ENCODE measurements around the gene CCDC192. TPM values are rescaled to one million over a fixed set of nuclear protein-coding genes. Genes with fewer than 3 reads are reported as not detected.

CCDC192 gene
- polyA plus RNA-seq, 3 donors: not detected

DNA sequence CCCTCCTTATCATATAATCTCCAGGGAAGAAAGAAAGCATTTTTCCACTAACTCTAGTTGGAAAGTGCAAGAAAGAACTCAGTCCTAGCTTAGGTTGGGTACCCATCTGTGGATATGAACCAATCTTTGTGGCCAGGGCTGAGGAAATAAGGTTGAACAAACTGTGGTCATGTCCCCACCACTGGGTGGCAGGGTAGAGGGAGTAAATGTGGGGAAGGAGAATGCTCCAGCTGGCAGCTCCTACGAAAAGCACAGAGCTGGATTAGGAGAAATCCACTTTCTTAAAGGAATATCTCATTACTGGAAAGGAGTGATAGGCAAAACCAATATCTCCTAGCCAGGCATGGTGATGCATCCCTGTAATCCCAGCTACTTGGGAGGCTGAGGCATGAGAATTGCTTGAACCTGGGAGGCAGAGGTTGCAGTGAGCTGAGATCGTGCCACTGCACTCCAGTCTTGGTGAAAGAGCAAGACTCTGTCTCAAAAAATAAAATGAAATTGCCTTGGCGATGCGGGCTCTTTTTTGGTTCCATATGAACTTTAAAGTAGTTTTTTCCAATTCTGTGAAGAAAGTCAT lies 175.1 kb downstream of the CCDC192 start:
- intact Hi-C loops (cut with micrococcal nuclease): no loop called here
- no peaks in the 10 kb centered on the region for H3K79me2 ChIP-seq (ENCODE audit: insufficient read depth, low read length)
- H2AFZ ChIP-seq (ENCODE audit: insufficient read depth, low read depth, low read length, poor library complexity, severe bottlenecking): no peak overlapping the region
- H3K9ac ChIP-seq (ENCODE audit: insufficient read depth, low read length, poor library complexity, severe bottlenecking): no peak overlapping the region
- no peak overlapping the region for H3K4me2 ChIP-seq (replicated peaks; ENCODE audit: extremely low read depth, low read length, poor library complexity, severe bottlenecking)
- 83% methylated on average over 1 of the region's 4 CpGs for WGBS (ENCODE audit: insufficient coverage)
- TF ChIP-seq, protein P1, sequence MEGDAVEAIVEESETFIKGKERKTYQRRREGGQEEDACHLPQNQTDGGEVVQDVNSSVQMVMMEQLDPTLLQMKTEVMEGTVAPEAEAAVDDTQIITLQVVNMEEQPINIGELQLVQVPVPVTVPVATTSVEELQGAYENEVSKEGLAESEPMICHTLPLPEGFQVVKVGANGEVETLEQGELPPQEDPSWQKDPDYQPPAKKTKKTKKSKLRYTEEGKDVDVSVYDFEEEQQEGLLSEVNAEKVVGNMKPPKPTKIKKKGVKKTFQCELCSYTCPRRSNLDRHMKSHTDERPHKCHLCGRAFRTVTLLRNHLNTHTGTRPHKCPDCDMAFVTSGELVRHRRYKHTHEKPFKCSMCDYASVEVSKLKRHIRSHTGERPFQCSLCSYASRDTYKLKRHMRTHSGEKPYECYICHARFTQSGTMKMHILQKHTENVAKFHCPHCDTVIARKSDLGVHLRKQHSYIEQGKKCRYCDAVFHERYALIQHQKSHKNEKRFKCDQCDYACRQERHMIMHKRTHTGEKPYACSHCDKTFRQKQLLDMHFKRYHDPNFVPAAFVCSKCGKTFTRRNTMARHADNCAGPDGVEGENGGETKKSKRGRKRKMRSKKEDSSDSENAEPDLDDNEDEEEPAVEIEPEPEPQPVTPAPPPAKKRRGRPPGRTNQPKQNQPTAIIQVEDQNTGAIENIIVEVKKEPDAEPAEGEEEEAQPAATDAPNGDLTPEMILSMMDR (IDR thresholded peaks at IDR 0.05): peak; percentile 18
- no peak overlapping the region for H3K4me3 ChIP-seq (replicated peaks in 1 of 3; ENCODE audit: low read depth in 2 of 3, low read length in 3 of 3)
- H3K9me3 Mint-ChIP-seq: no peaks in the 10 kb centered on the region
- no peaks in the 10 kb centered on the region for H3K36me3 ChIP-seq (replicated peaks in 1 of 2; ENCODE audit: control insufficient read depth in 1 of 2, insufficient read depth in 2 of 2, low read length in 2 of 2)
- H3K27me3 Mint-ChIP-seq (ENCODE audit: low read depth in 3 of 3): peaks cover 0 to 1% (median 0%) of the 10 kb centered on the region in 3 donors
- H3K4me1 ChIP-seq (ENCODE audit: control insufficient read depth in 1 of 2, insufficient read depth in 2 of 2, low read length in 2 of 2): no peaks in the 10 kb centered on the region
- H3K9me3 ChIP-seq (replicated peaks in 1 of 2; ENCODE audit: control insufficient read depth in 1 of 2, insufficient read depth in 1 of 2, low read length in 2 of 2): no peaks in the 10 kb centered on the region
- no peaks in the 10 kb centered on the region for H3K4me1 Mint-ChIP-seq
- no peak for DNase-seq
- H3K36me3 Mint-ChIP-seq: no peaks in the 10 kb centered on the region
- H3K4me3 Mint-ChIP-seq: no peak overlapping the region
- H3K27me3 ChIP-seq (ENCODE audit: control insufficient read depth in 2 of 2, insufficient read depth in 2 of 2, low read length in 2 of 2): no peaks in the 10 kb centered on the region
- no peak overlapping the region for H3K27ac Mint-ChIP-seq
- H3K27ac ChIP-seq (ENCODE audit: low read depth in 1 of 2, low read length in 2 of 2): no peak overlapping the region
- no peaks in the 10 kb centered on the region for H4K20me1 ChIP-seq (ENCODE audit: insufficient read depth, low read length)

DNA sequence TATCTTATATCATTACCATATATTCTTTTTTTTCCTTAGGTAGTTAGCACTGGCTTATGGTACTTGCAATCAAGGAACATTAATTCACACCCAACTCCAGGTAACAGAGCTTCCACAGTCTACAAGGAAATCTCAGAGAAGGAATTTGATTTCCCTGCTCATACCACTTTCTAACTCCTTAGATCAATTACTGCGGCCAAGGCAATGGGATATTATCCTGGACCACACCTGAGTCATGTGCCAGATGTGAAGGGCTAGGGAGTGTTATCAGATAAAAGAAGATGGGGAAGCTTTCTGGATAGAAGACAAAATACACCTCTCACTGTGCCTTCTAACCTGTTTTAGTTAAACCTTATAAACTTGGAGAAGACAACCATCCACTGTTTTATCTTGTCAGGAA lies 181.2 kb downstream of the CCDC192 start:
- Histone ChIP-seq H3K27ac (ENCODE audit: low read depth in 1 of 2, low read length in 2 of 2) (no peak overlapping the region), H3K36me3 (replicated peaks in 1 of 2; ENCODE audit: control insufficient read depth in 1 of 2, insufficient read depth in 2 of 2, low read length in 2 of 2) (no peaks in the 10 kb centered on the region), H3K4me1 (ENCODE audit: control insufficient read depth in 1 of 2, insufficient read depth in 2 of 2, low read length in 2 of 2) (no peaks in the 10 kb centered on the region), H3K4me3 (replicated peaks in 1 of 3; ENCODE audit: low read depth in 2 of 3, low read length in 3 of 3) (no peak overlapping the region), H3K9me3 (replicated peaks in 1 of 2; ENCODE audit: control insufficient read depth in 1 of 2, insufficient read depth in 1 of 2, low read length in 2 of 2) (no peaks in the 10 kb centered on the region), H2AFZ (ENCODE audit: insufficient read depth, low read depth, low read length, poor library complexity, severe bottlenecking) (no peak overlapping the region), H4K20me1 (ENCODE audit: insufficient read depth, low read length) (no peaks in the 10 kb centered on the region), H3K4me2 (replicated peaks; ENCODE audit: extremely low read depth, low read length, poor library complexity, severe bottlenecking) (no peak overlapping the region), H3K27me3 (ENCODE audit: control insufficient read depth in 2 of 2, insufficient read depth in 2 of 2, low read length in 2 of 2) (no peaks in the 10 kb centered on the region), H3K79me2 (ENCODE audit: insufficient read depth, low read length) (no peaks in the 10 kb centered on the region), H3K9ac (ENCODE audit: insufficient read depth, low read length, poor library complexity, severe bottlenecking) (no peak overlapping the region)
- no peak for DNase-seq
- TF ChIP-seq, protein P1 (IDR thresholded peaks at IDR 0.05): no peak
- Mint-ChIP-seq H3K27ac (no peak overlapping the region), H3K36me3 (no peaks in the 10 kb centered on the region), H3K4me1 (no peaks in the 10 kb centered on the region), H3K9me3 (no peaks in the 10 kb centered on the region), H3K4me3 (no peak overlapping the region), H3K27me3 (ENCODE audit: low read depth in 3 of 3) (no peaks in the 10 kb centered on the region)
- intact Hi-C loops (cut with micrococcal nuclease): no loop called here
- no CpG with 5 or more reads among the region's 1 CpG for WGBS (ENCODE audit: insufficient coverage)
